PC-3 (cell line): Measurements from ENCODE around the gene RRBP1. TPM values are rescaled to one million over a fixed set of nuclear protein-coding genes. Genes with fewer than 3 reads are reported as not detected.

ENCODE experiments used
- ATAC-seq: fragments of 200-7000 bp; cut with Tn5 transposase; 2 replicates; pipeline ENCODE4 v1.9.1; 2020; ENCODE audit warnings: mild to moderate bottlenecking, moderate library complexity
- BruUV-seq: library from RNA; stranded (reverse); fragments of 400-500 nt; replicated peaks from 2 replicates; lab custom pipeline; 2021; lab: Mats Ljungman, UMichigan
- CTCF ChIA-PET: fragments of 300-600 bp; sonication (Branson Sonifier 250); formaldehyde crosslinking; loops from one replicate; lab custom pipeline; 2022; ENCODE audit warnings: antibody characterized with exemption; lab: Charles Lee
- POLR2A ChIA-PET: fragments of 300-600 bp; sonication (Branson Sonifier 250); formaldehyde crosslinking; loops from one replicate; lab custom pipeline; 2022; ENCODE audit warnings: antibody characterized with exemption; ENCODE audit not compliant: unreplicated experiment; lab: Charles Lee
- DNase-seq: peaks from one replicate; pipeline ENCODE4 v3.0.0-alpha.2; 2015
- H2AFZ ChIP-seq: fragments of 300-600 bp; sonication (generic); 2 replicates; pipeline ENCODE4 v1.6.0; 2016; ENCODE audit warnings: antibody characterized with exemption, low read length
- H3F3A ChIP-seq: fragments of 300-600 bp; sonication (generic); one replicate; pipeline ENCODE4 v1.6.0; 2017; ENCODE audit warnings: antibody characterized with exemption, low read length, control low read depth, mild to moderate bottlenecking; ENCODE audit not compliant: unreplicated experiment
- H3K27ac ChIP-seq: fragments of 300-600 bp; sonication (generic); 2 replicates; pipeline ENCODE4 v1.5.1; 2016; ENCODE audit warnings: mild to moderate bottlenecking, low read length
- H3K27me3 ChIP-seq: fragments of 300-600 bp; sonication (generic); 2 replicates; pipeline ENCODE4 v1.6.1; 2016; ENCODE audit warnings: low read length, mixed read lengths
- H3K36me3 ChIP-seq: fragments of 300-600 bp; sonication (generic); 2 replicates; pipeline ENCODE4 v1.6.1; 2016; ENCODE audit warnings: low read depth, mixed run types, low read length, mixed read lengths
- H3K4me1 ChIP-seq: fragments of 300-600 bp; sonication (generic); 2 replicates; pipeline ENCODE4 v1.5.1; 2016; ENCODE audit warnings: low read length; ENCODE audit not compliant: insufficient read depth
- H3K4me2 ChIP-seq: fragments of 300-600 bp; sonication (generic); 2 replicates; pipeline ENCODE4 v1.6.0; 2016; ENCODE audit warnings: low read length
- H3K4me3 ChIP-seq: fragments of 300-600 bp; sonication (generic); 2 replicates; pipeline ENCODE4 v1.5.1; 2016; ENCODE audit warnings: mild to moderate bottlenecking, low read length, mixed read lengths
- H3K79me2 ChIP-seq: fragments of 300-600 bp; sonication (generic); 2 replicates; pipeline ENCODE4 v1.6.1; 2017; ENCODE audit warnings: low read length, mixed read lengths
- H3K9ac ChIP-seq: fragments of 300-600 bp; sonication (generic); 2 replicates; pipeline ENCODE4 v1.6.0; 2016; ENCODE audit warnings: mild to moderate bottlenecking, low read length
- H3K9me2 ChIP-seq: fragments of 300-600 bp; sonication (generic); replicated peaks from 2 replicates; pipeline ENCODE4 v1.6.1; 2016; ENCODE audit warnings: mixed run types, low read length, mixed read lengths
- H3K9me3 ChIP-seq: fragments of 300-600 bp; sonication (generic); 2 replicates; pipeline ENCODE4 v1.6.1; 2016; ENCODE audit warnings: low read length, mixed read lengths
- H4K20me1 ChIP-seq: fragments of 300-600 bp; sonication (generic); 2 replicates; pipeline ENCODE4 v1.6.1; 2016; ENCODE audit warnings: low read length, mixed read lengths
- CTCF ChIP-seq: fragments of 300-600 bp; sonication (generic); conservative IDR thresholded peaks from 2 replicates; pipeline ENCODE4 v1.5.1; 2017; ENCODE audit warnings: antibody characterized with exemption, low read depth, mild to moderate bottlenecking, low read length
- EZH2 ChIP-seq: fragments of 300-600 bp; sonication (generic); IDR thresholded peaks from one replicate; pipeline ENCODE4 v1.6.1; 2017; ENCODE audit warnings: antibody characterized with exemption, mild to moderate bottlenecking, low read length; ENCODE audit not compliant: unreplicated experiment
- EZH2phosphoT487 ChIP-seq: fragments of 300-600 bp; sonication (generic); IDR thresholded peaks from 2 replicates; pipeline ENCODE4 v1.6.1; 2018; ENCODE audit warnings: mild to moderate bottlenecking, antibody characterized with exemption, low read length, borderline replicate concordance
- intact Hi-C: fragments of 100-400 bp; cut with micrococcal nuclease; formaldehyde crosslinking; loops from 2 replicates; pipeline ENCODE4 v1.9.0; 2023
- total RNA-seq: library from RNA; depleted of rRNA; stranded (reverse); fragments of >200 nt; gene quantifications from 2 replicates; pipeline ENCODE4 v1.2.3, GENCODE V29; 2014

RRBP1 gene
- total RNA-seq, 1 experiment from 2014 or later = 176 TPM

- no peak overlapping the region for H2AFZ ChIP-seq
- ChIA-PET CTCF (no interaction called here), POLR2A (no interaction called here)
- no peaks in the 10 kb centered on the region for H3F3A ChIP-seq
- H3K4me2 ChIP-seq = no peak overlapping the region
- H3K27ac ChIP-seq = no peak overlapping the region
- H3K9ac ChIP-seq = no peak overlapping the region
- BruUV-seq = no TSS peak
- ATAC-seq = no peak
- H3K79me2 ChIP-seq = peaks cover 89% of the 10 kb centered on the region
- 0 out of 2 replicates have a peak, but pooled peaks cover 13% of the 10 kb centered on the region for H4K20me1 ChIP-seq
- DNase-seq = no peak
- no peaks in the 10 kb centered on the region for H3K27me3 ChIP-seq
- H3K36me3 ChIP-seq = peaks cover 27% of the 10 kb centered on the region
- H3K4me1 ChIP-seq = peaks cover 26% of the 10 kb centered on the region
- no peak overlapping the region for H3K4me3 ChIP-seq
- no peaks in the 10 kb centered on the region for H3K9me2 ChIP-seq
- intact Hi-C loops = loop anchor here (10.0 kb wide), 1 partner anchor 342 kb away; no protein-coding TSS in a partner anchor
- TF ChIP-seq EZH2 (no peak), EZH2phosphoT487 (no peak), CTCF (no peak)
- H3K9me3 ChIP-seq = no peaks in the 10 kb centered on the region
Observed at GRCh38 chr20:17652411-17652810, 29.6 kb downstream of the RRBP1 start.

GRCh38 chr20:17651760-17652388, 30.2 kb downstream of the RRBP1 start:
- POLR2A ChIA-PET = no interaction called here
- no peak overlapping the region for H3K27ac ChIP-seq
- DNase-seq = peak; percentile 62
- CTCF ChIA-PET = no interaction called here
- H4K20me1 ChIP-seq = 0 out of 2 replicates have a peak, but pooled peaks cover 17% of the 10 kb centered on the region
- H3K4me2 ChIP-seq = no peak overlapping the region
- no peak overlapping the region for H3K4me3 ChIP-seq
- H2AFZ ChIP-seq = no peak overlapping the region
- no peak for TF ChIP-seq EZH2
- peak; percentile 64 for TF ChIP-seq CTCF
- TF ChIP-seq EZH2phosphoT487 = no peak
- peaks cover 26% of the 10 kb centered on the region for H3K4me1 ChIP-seq
- no peaks in the 10 kb centered on the region for H3F3A ChIP-seq
- ATAC-seq = peak; percentile 47
- H3K27me3 ChIP-seq = no peaks in the 10 kb centered on the region
- peaks cover 24% of the 10 kb centered on the region for H3K36me3 ChIP-seq
- no peaks in the 10 kb centered on the region for H3K9me3 ChIP-seq
- H3K9ac ChIP-seq = no peak overlapping the region
- H3K9me2 ChIP-seq = no peaks in the 10 kb centered on the region
- intact Hi-C loops = loop anchor here (10.0 kb wide), 1 partner anchor 343 kb away; no protein-coding TSS in a partner anchor
- H3K79me2 ChIP-seq = peaks cover 89% of the 10 kb centered on the region
- no TSS peak for BruUV-seq
